HG02938 (cell line): ENCODE measurements around the gene GALE.

Experiments
- ATAC-seq: cut with Tn5 transposase; IDR thresholded peaks from one replicate; pipeline ENCODE4 v1.9.1; 2021; ENCODE audit warnings: mild to moderate bottlenecking, moderate library complexity; ENCODE audit not compliant: unreplicated experiment

Gene GALE

GRCh38 chr1:23759277-23759676 lies 41.3 kb downstream of the GALE start:
- no peak for ATAC-seq

- no peak for ATAC-seq
These were observed 42.7 kb downstream of the GALE start for GRCh38 chr1:23757812-23758211.

- ATAC-seq: no peak
These were observed 43.9 kb downstream of the GALE start for GRCh38 chr1:23756676-23757075.

GRCh38 chr1:23752909-23753308 lies 47.6 kb downstream of the GALE start:
- no peak for ATAC-seq

GRCh38 chr1:23751815-23752200 lies 48.7 kb downstream of the GALE start:
- ATAC-seq: no peak

- no peak for ATAC-seq
These were observed 49.3 kb downstream of the GALE start for GRCh38 chr1:23751050-23751814.

- no peak for ATAC-seq
These were observed 52.5 kb downstream of the GALE start for GRCh38 chr1:23748016-23748415.
